B cell (primary cell): ENCODE measurements around the gene ERG. TPM values are rescaled to one million over a fixed set of nuclear protein-coding genes. Genes with fewer than 3 reads are reported as not detected.

ENCODE experiments used
- ATAC-seq: fragments of 200-7000 bp; cut with Tn5 transposase; one replicate; pipeline ENCODE4 v1.10.0; 2021; ENCODE audit warnings: low read depth, mild to moderate bottlenecking, moderate number of reproducible peaks, moderate library complexity
- CTCF ChIA-PET: fragments of 350-600 bp; sonication (Branson Sonifier 250); formaldehyde crosslinking; loops from one replicate; lab custom pipeline; 2021; ENCODE audit warnings: antibody characterized with exemption, inconsistent platforms; lab: Charles Lee
- POLR2A ChIA-PET: fragments of 350-600 bp; sonication (Branson Sonifier 250); formaldehyde crosslinking; loops from one replicate; lab custom pipeline; 2021; ENCODE audit warnings: antibody characterized with exemption; lab: Charles Lee
- DNase-seq: peaks from one replicate; pipeline ENCODE4 v3.0.0; 2013
- H2AFZ ChIP-seq: 2 replicates; pipeline ENCODE4 v1.6.1; 2012; ENCODE audit warnings: mild to moderate bottlenecking, low read depth, low read length; ENCODE audit not compliant: insufficient read depth, poor library complexity, severe bottlenecking
- H3K27ac ChIP-seq, 2 donors: 1 replicate in 1 of 2; 2 replicates in 1 of 2; pipeline ENCODE4 v1.5.1; 2012 to 2013; ENCODE audit warnings: low read length in 2 of 2, mild to moderate bottlenecking in 2 of 2, moderate library complexity in 1 of 2
- H3K27me3 ChIP-seq, 4 experiments: fragments of 200-600 bp in 1 of 4; sonication (generic) in 1 of 4; replicated peaks in 1 of 4; 1 replicate in 2 of 4; 2 replicates in 2 of 4; pipeline versions ENCODE4 v1.6.1 to v1.7.0; 2013 to 2016; ENCODE audit warnings: low read length in 3 of 4, mild to moderate bottlenecking in 2 of 4, mixed read lengths in 1 of 4, moderate library complexity in 1 of 4; ENCODE audit not compliant: insufficient read depth in 4 of 4, control insufficient read depth in 3 of 4; ENCODE audit errors: control extremely low read depth in 1 of 4
- H3K36me3 ChIP-seq, 2 experiments: replicated peaks in 1 of 2; 1 replicate in 1 of 2; 2 replicates in 1 of 2; pipeline versions ENCODE4 v1.6.1 to v1.7.1; 2013; ENCODE audit warnings: low read length in 1 of 2; ENCODE audit not compliant: insufficient read depth in 2 of 2, control insufficient read depth in 1 of 2; ENCODE audit errors: control extremely low read depth in 1 of 2, extremely low read depth in 1 of 2
- H3K4me1 ChIP-seq, 2 donors: fragments of 200-600 bp in 1 of 2; sonication (generic) in 1 of 2; 1 replicate in 1 of 2; 2 replicates in 1 of 2; pipeline versions ENCODE4 v1.5.1 to v1.6.1; 2013 to 2017; ENCODE audit warnings: low read length in 2 of 2; ENCODE audit not compliant: control insufficient read depth in 2 of 2, insufficient read depth in 2 of 2
- H3K4me2 ChIP-seq: replicated peaks from 2 replicates; pipeline ENCODE3; 2012; ENCODE audit warnings: mild to moderate bottlenecking, low read depth, low read length; ENCODE audit not compliant: poor library complexity, severe bottlenecking
- H3K4me3 ChIP-seq, 5 experiments: fragments of 200-600 bp in 1 of 5; sonication (generic) in 1 of 5; 1 replicate in 3 of 5; 2 replicates in 2 of 5; pipeline versions ENCODE4 v1.5.1 to v1.7.0; 2011 to 2016; ENCODE audit warnings: low read length in 4 of 5, mild to moderate bottlenecking in 4 of 5, low read depth in 2 of 5, control low read depth in 1 of 5, moderate library complexity in 1 of 5; ENCODE audit not compliant: insufficient read depth in 1 of 5; ENCODE audit errors: control extremely low read depth in 1 of 5, extremely low read depth in 1 of 5
- H3K79me2 ChIP-seq: fragments of 200-600 bp; sonication (generic); one replicate; pipeline ENCODE4 v1.6.0; 2016; ENCODE audit warnings: low read length; ENCODE audit not compliant: control insufficient read depth, insufficient read depth
- H3K9ac ChIP-seq: fragments of 200-600 bp; sonication (generic); 2 replicates; pipeline ENCODE4 v1.6.1; 2017; ENCODE audit warnings: mild to moderate bottlenecking, low read length, moderate library complexity
- H3K9me3 ChIP-seq, 3 donors: one replicate each; pipeline versions ENCODE4 v1.6.1 to v1.7.1; 2013; ENCODE audit warnings: low read length in 2 of 3; ENCODE audit not compliant: control insufficient read depth in 2 of 3, insufficient read depth in 1 of 3; ENCODE audit errors: control extremely low read depth in 1 of 3
- H4K20me1 ChIP-seq: 2 replicates; pipeline ENCODE4 v1.6.0; 2012; ENCODE audit warnings: mild to moderate bottlenecking, low read length; ENCODE audit not compliant: insufficient read depth, control insufficient read depth, poor library complexity, severe bottlenecking
- H3K27ac Mint-ChIP-seq: one replicate; pipeline ENCODE4 v1.8.0; 2021; ENCODE audit warnings: mixed read lengths
- H3K27me3 Mint-ChIP-seq: one replicate; pipeline ENCODE4 v1.8.0; 2021; ENCODE audit warnings: mixed read lengths
- H3K4me1 Mint-ChIP-seq: one replicate; pipeline ENCODE4 v1.8.0; 2021; ENCODE audit warnings: mixed read lengths
- H3K4me3 Mint-ChIP-seq: one replicate; pipeline ENCODE4 v1.8.0; 2021; ENCODE audit warnings: mixed read lengths
- H3K9me3 Mint-ChIP-seq: one replicate; pipeline ENCODE4 v1.8.0; 2022; ENCODE audit warnings: mixed read lengths; ENCODE audit not compliant: insufficient read depth
- EZH2 ChIP-seq: IDR thresholded peaks from 2 replicates; pipeline ENCODE4 v1.6.1; 2012; ENCODE audit warnings: borderline replicate concordance, low read depth, mild to moderate bottlenecking, moderate library complexity, low read length; ENCODE audit not compliant: insufficient read depth, poor library complexity, severe bottlenecking
- WGBS: methylation state at CpG from one replicate; pipeline ENCODE4 v1.1.5; 2013; ENCODE audit warnings: missing lambda C conversion rate; ENCODE audit not compliant: insufficient coverage; 5-methylcytosine and 5-hydroxymethylcytosine counted together
- intact Hi-C: fragments of 100-400 bp; cut with micrococcal nuclease; formaldehyde crosslinking; loops from one replicate; pipeline ENCODE4 v1.10.0; 2022
- polyA plus RNA-seq: library from polyadenylated mRNA; depleted of rRNA; stranded (reverse); fragments of >200 nt; gene quantifications from 2 replicates; pipeline ENCODE4 v1.2.3, GENCODE V29; 2012
- total RNA-seq, 2 donors: library from RNA; stranded (reverse); fragments of 120-200 nt in 1 of 2; gene quantifications; 1 replicate in 1 of 2; 2 replicates in 1 of 2; pipeline versions ENCODE4 v1.2.3 to v1.2.4, GENCODE V29; 2013 to 2022
- TF ChIP-seq, protein P1 (sequence below): fragments of 200-600 bp; IDR thresholded peaks from one replicate; pipeline ENCODE4 v1.8.0; 2022; ENCODE audit warnings: antibody characterized with exemption, mild to moderate bottlenecking

ERG gene
- total and polyA plus RNA-seq, 2 donors (not counting 1 experiment from before 2014, with no cell fraction given) = 0.17 TPM; not detected in 1

DNA sequence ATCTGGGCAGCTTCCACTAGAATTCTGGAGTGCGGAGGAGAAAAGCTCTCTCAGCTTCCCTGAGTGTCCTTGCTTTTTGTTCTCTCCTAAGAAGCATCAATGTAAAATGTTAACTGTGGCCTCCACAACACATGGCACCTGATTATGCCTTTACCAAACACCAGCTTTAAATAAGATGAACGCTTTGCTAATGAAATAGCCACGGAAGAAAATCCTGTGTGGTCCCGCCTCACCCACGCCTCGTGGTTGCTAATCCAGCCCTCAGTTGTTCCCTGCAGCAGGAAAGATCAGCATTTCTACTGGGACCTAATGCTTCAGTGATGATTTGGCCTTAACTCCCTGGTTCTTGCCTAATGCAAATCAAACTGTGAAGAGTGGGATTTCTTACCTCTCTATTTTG lies 1.8 kb upstream of the ERG start:
- intact Hi-C loops = no loop called here
- no peak overlapping the region for H3K27ac ChIP-seq
- Mint-ChIP-seq H3K27me3 (peaks cover 39% of the 10 kb centered on the region), H3K4me3 (no peak overlapping the region), H3K4me1 (peaks cover 1% of the 10 kb centered on the region), H3K27ac (no peak overlapping the region), H3K9me3 (no peaks in the 10 kb centered on the region)
- 78% methylated on average over 6 of the region's 6 CpGs for WGBS
- H4K20me1 ChIP-seq = no peaks in the 10 kb centered on the region
- no peak for DNase-seq
- H3K4me2 ChIP-seq = no peak overlapping the region
- H3K9ac ChIP-seq = no peak overlapping the region
- no peaks in the 10 kb centered on the region for H3K4me1 ChIP-seq
- no peaks in the 10 kb centered on the region for H3K36me3 ChIP-seq
- H2AFZ ChIP-seq = no peak overlapping the region
- H3K27me3 ChIP-seq = peaks cover 0 to 17% (median 14%) of the 10 kb centered on the region in 4 experiments
- ChIA-PET POLR2A (no interaction called here), CTCF (no interaction called here)
- ATAC-seq = no peak
- H3K79me2 ChIP-seq = no peaks in the 10 kb centered on the region
- H3K4me3 ChIP-seq = no peak overlapping the region
- TF ChIP-seq, protein P1, sequence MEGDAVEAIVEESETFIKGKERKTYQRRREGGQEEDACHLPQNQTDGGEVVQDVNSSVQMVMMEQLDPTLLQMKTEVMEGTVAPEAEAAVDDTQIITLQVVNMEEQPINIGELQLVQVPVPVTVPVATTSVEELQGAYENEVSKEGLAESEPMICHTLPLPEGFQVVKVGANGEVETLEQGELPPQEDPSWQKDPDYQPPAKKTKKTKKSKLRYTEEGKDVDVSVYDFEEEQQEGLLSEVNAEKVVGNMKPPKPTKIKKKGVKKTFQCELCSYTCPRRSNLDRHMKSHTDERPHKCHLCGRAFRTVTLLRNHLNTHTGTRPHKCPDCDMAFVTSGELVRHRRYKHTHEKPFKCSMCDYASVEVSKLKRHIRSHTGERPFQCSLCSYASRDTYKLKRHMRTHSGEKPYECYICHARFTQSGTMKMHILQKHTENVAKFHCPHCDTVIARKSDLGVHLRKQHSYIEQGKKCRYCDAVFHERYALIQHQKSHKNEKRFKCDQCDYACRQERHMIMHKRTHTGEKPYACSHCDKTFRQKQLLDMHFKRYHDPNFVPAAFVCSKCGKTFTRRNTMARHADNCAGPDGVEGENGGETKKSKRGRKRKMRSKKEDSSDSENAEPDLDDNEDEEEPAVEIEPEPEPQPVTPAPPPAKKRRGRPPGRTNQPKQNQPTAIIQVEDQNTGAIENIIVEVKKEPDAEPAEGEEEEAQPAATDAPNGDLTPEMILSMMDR = no peak
- no peak for TF ChIP-seq EZH2
- no peaks in the 10 kb centered on the region for H3K9me3 ChIP-seq

DNA sequence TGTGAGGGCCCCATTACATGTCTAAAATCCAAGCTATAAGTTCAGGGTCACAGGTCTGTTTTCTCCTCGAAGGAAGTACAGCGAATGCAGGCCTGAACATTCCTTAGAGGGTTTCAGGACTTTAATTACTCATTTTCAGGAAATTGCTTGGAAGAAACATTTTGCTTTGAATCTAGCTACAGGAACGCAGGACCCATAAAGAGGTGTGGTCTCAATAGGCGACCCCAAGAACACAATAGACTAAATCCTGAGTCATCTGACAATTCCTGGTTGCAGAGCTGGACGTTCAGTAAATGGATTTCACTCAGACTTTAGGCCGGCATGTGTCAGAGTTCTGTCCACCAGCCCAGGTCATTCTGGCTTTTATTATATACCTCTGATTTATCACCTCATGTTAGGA lies 1.0 kb upstream of the ERG start:
- H3K79me2 ChIP-seq = no peaks in the 10 kb centered on the region
- H3K9ac ChIP-seq = no peak overlapping the region
- H3K27ac ChIP-seq = no peak overlapping the region
- no peak overlapping the region for H3K4me2 ChIP-seq
- H3K4me3 ChIP-seq = no peak overlapping the region
- H3K27me3 ChIP-seq = peaks cover 0 to 21% (median 14%) of the 10 kb centered on the region in 4 experiments
- DNase-seq = no peak
- Mint-ChIP-seq H3K27me3 (peaks cover 44% of the 10 kb centered on the region), H3K4me3 (no peak overlapping the region), H3K9me3 (no peaks in the 10 kb centered on the region), H3K27ac (no peak overlapping the region), H3K4me1 (peaks cover 1% of the 10 kb centered on the region)
- H3K4me1 ChIP-seq = no peaks in the 10 kb centered on the region
- no peaks in the 10 kb centered on the region for H3K9me3 ChIP-seq
- intact Hi-C loops = no loop called here
- no peak overlapping the region for H2AFZ ChIP-seq
- no peaks in the 10 kb centered on the region for H4K20me1 ChIP-seq
- WGBS = 30% methylated on average over 4 of the region's 6 CpGs
- H3K36me3 ChIP-seq = no peaks in the 10 kb centered on the region
- ChIA-PET POLR2A (no interaction called here), CTCF (no interaction called here)
- ATAC-seq = no peak
- TF ChIP-seq, protein P1 = no peak
- no peak for TF ChIP-seq EZH2
